K562 (cell line): Measurements from ENCODE around the gene PLD3. TPM values are rescaled to one million over a fixed set of nuclear protein-coding genes. Genes with fewer than 3 reads are reported as not detected.

Experiments
- BDP1 ChIP-seq: IDR thresholded peaks from 3 replicates; pipeline ENCODE4 v1.6.1; 2011; ENCODE audit not compliant: insufficient read length, insufficient read depth
- ELK3 ChIP-seq: fragments of 450-650 bp; formaldehyde crosslinking; IDR thresholded peaks from 2 replicates; pipeline ENCODE4 v1.4.0; 2020; ENCODE audit warnings: mild to moderate bottlenecking
- FOS ChIP-seq: IDR thresholded peaks from 3 replicates; pipeline ENCODE4 v1.6.1; 2011; ENCODE audit not compliant: insufficient read length; ENCODE audit errors: extremely low read depth
- GTF2A2 ChIP-seq: IDR thresholded peaks from 2 replicates; pipeline ENCODE4 v1.6.1; 2016; ENCODE audit warnings: mild to moderate bottlenecking, missing genetic modification characterization, missing compliant biosample characterization
- KLF6 ChIP-seq: fragments of 250-450 bp; sonication (Bioruptor Pico); IDR thresholded peaks from 2 replicates; pipeline ENCODE4 v1.4.0; 2020; ENCODE audit warnings: mild to moderate bottlenecking, moderate library complexity, borderline replicate concordance
- MYNN ChIP-seq, 2 experiments: sonication (generic); formaldehyde crosslinking in 1 of 2; IDR thresholded peaks; 2 replicates each; pipeline versions ENCODE4 v1.5.0 to v1.6.1; 2016 to 2020; ENCODE audit warnings: antibody characterized with exemption in 1 of 2, missing genetic modification reagents in 1 of 2
- NFRKB ChIP-seq: fragments of 450-650 bp; IDR thresholded peaks from 2 replicates; pipeline ENCODE4 v1.6.1; 2016; ENCODE audit warnings: low read depth
- POLR2G ChIP-seq: fragments of 200-400 bp; formaldehyde crosslinking; IDR thresholded peaks from 2 replicates; pipeline ENCODE4 v1.6.1; 2017; ENCODE audit warnings: low read depth, mild to moderate bottlenecking, antibody characterized with exemption, low read length, moderate library complexity
- RBFOX2 ChIP-seq: fragments of 200-400 bp; formaldehyde crosslinking; IDR thresholded peaks from 2 replicates; pipeline ENCODE4 v1.6.1; 2017; ENCODE audit warnings: low read depth, mild to moderate bottlenecking, low read length, moderate library complexity
- RBM22 ChIP-seq: fragments of 200-400 bp; formaldehyde crosslinking; IDR thresholded peaks from 2 replicates; pipeline ENCODE4 v1.6.1; 2018; ENCODE audit warnings: low read length, low read depth; ENCODE audit not compliant: poor library complexity, severe bottlenecking
- RFX1 ChIP-seq: fragments of 450-650 bp; IDR thresholded peaks from 2 replicates; pipeline ENCODE4 v1.6.1; 2016; ENCODE audit warnings: mild to moderate bottlenecking, moderate library complexity
- SFPQ ChIP-seq: fragments of 200-400 bp; formaldehyde crosslinking; IDR thresholded peaks from 2 replicates; pipeline ENCODE4 v1.6.1; 2017; ENCODE audit warnings: mild to moderate bottlenecking, low read depth, low read length, moderate library complexity
- SRSF3 ChIP-seq: fragments of 200-400 bp; formaldehyde crosslinking; IDR thresholded peaks from 2 replicates; pipeline ENCODE4 v1.6.1; 2016; ENCODE audit warnings: mild to moderate bottlenecking, low read length, moderate library complexity; ENCODE audit not compliant: insufficient read depth
- TFAP4 ChIP-seq: sonication (generic); formaldehyde crosslinking; IDR thresholded peaks from 2 replicates; pipeline ENCODE4 v1.8.0; 2022; ENCODE audit warnings: missing genetic modification reagents, mild to moderate bottlenecking, moderate library complexity, borderline replicate concordance
- TFE3 ChIP-seq: fragments of 450-650 bp; formaldehyde crosslinking; IDR thresholded peaks from 2 replicates; pipeline ENCODE4 v1.4.0; 2020; ENCODE audit warnings: mild to moderate bottlenecking, mixed read lengths
- USF2 ChIP-seq: sonication (generic); formaldehyde crosslinking; IDR thresholded peaks from 2 replicates; pipeline ENCODE4 v1.5.0; 2020; ENCODE audit warnings: missing genetic modification reagents
- ZNF263 ChIP-seq: sonication (generic); formaldehyde crosslinking; IDR thresholded peaks from 2 replicates; pipeline ENCODE4 v1.8.0; 2022; ENCODE audit warnings: mild to moderate bottlenecking, missing genetic modification reagents, borderline replicate concordance
- polyA plus RNA-seq, 8 experiments: library from polyadenylated mRNA; depleted of rRNA in 4 of 8; stranded (reverse) in 5 of 8; unstranded in 3 of 8; fragments of >200 nt; fragmentation: Nextera tagmentation in 2 of 8; fragmentation: Illumina TruSeq in 1 of 8; extraction: Ambion mirVana in 2 of 8; extraction: Trizol in 1 of 8; gene quantifications; 2 replicates each; pipeline versions ENCODE4 v1.2.1 to v1.2.3, GENCODE V29; 2011 to 2014; ENCODE audit warnings: inconsistent platforms in 1 of 8, missing spikeins in 1 of 8
- total RNA-seq, 7 experiments: library from RNA; depleted of rRNA in 6 of 7; stranded (reverse); fragments of >200 nt in 6 of 7; fragmentation: Illumina TruSeq in 2 of 7; extraction: Trizol in 2 of 7; gene quantifications; 2 replicates each; pipeline versions ENCODE4 v1.2.1 to v1.2.3, GENCODE V29; 2011 to 2021; ENCODE audit warnings: low replicate concordance in 1 of 7

Gene PLD3
- total and polyA plus RNA-seq, 9 of the 15 experiments (the other 6 are each of a cell fraction or from before 2014, with no cell fraction given), result 2.3 to 128 (median 72.7) TPM

- TF ChIP-seq POLR2G (peak; percentile 58), USF2 (CRISPR knock-in tag) (no peak), RFX1 (no peak), BDP1 (no peak), RBFOX2 (0 out of 2 replicates have a peak, but pooled peaks have one; percentile 28), SRSF3 (no peak), FOS (no peak), ELK3 (CRISPR knock-in tag) (no peak), RBM22 (no peak), ZNF263 (CRISPR knock-in tag) (peak; percentile 63), KLF6 (CRISPR knock-in tag) (no peak), TFE3 (CRISPR knock-in tag) (no peak), GTF2A2 (tag) (no peak), NFRKB (no peak), MYNN (IDR thresholded peaks at IDR 0.05) (no peak), MYNN (CRISPR knock-in tag; IDR thresholded peaks at IDR 0.05) (no peak), SFPQ (no peak), TFAP4 (CRISPR knock-in tag) (peak; percentile 20; the same call in 1 of the 2 replicates)
Measured at GRCh38 chr19:40380199-40381037, 31.9 kb downstream of the PLD3 start (continued).
